Liver (tissue), 9 donors: Measurements from ENCODE around the gene CEACAM1. TPM values are rescaled to one million over a fixed set of nuclear protein-coding genes. Genes with fewer than 3 reads are reported as not detected.

Experiments
- DNase-seq: peaks from one replicate; pipeline ENCODE4 v3.0.0-alpha.2; 2017; ENCODE audit warnings: low spot score
- H3K27ac ChIP-seq, 2 donors: one replicate each; pipeline ENCODE4 v1.7.0; 2013; ENCODE audit warnings: inconsistent platforms in 2 of 2, low read length in 2 of 2, control low read depth in 1 of 2, low read depth in 1 of 2, mild to moderate bottlenecking in 1 of 2
- H3K27me3 ChIP-seq, 4 donors: one replicate each; pipeline versions ENCODE4 v1.6.1 to v1.7.0; 2013; ENCODE audit warnings: low read length in 3 of 4, inconsistent platforms in 1 of 4, mild to moderate bottlenecking in 1 of 4, moderate library complexity in 1 of 4; ENCODE audit not compliant: control insufficient read depth in 4 of 4, insufficient read depth in 4 of 4
- H3K36me3 ChIP-seq, 4 donors: one replicate each; pipeline versions ENCODE4 v1.6.1 to v1.7.0; 2013; ENCODE audit warnings: low read length in 3 of 4, mild to moderate bottlenecking in 3 of 4, low read depth in 1 of 4, moderate library complexity in 1 of 4; ENCODE audit not compliant: control insufficient read depth in 4 of 4, insufficient read depth in 3 of 4
- H3K4me1 ChIP-seq, 4 donors: one replicate each; pipeline versions ENCODE4 v1.6.1 to v1.7.0; 2013; ENCODE audit warnings: low read length in 3 of 4, mild to moderate bottlenecking in 3 of 4, moderate library complexity in 1 of 4; ENCODE audit not compliant: control insufficient read depth in 4 of 4, insufficient read depth in 4 of 4
- H3K4me3 ChIP-seq, 3 donors: one replicate each; pipeline versions ENCODE4 v1.6.1 to v1.7.0; 2013; ENCODE audit warnings: low read length in 3 of 3, control low read depth in 1 of 3, low read depth in 1 of 3, mild to moderate bottlenecking in 1 of 3
- H3K9ac ChIP-seq, 2 donors: one replicate each; pipeline ENCODE4 v1.7.0; 2013; ENCODE audit warnings: low read length in 2 of 2, mild to moderate bottlenecking in 2 of 2, moderate library complexity in 2 of 2, control low read depth in 1 of 2, low read depth in 1 of 2
- H3K9me3 ChIP-seq, 4 donors: one replicate each; pipeline versions ENCODE4 v1.6.1 to v1.7.0; 2013; ENCODE audit warnings: low read length in 3 of 4; ENCODE audit not compliant: control insufficient read depth in 4 of 4
- ATF3 ChIP-seq: IDR thresholded peaks from 2 replicates; pipeline ENCODE4 v1.6.1; 2016; ENCODE audit warnings: antibody characterized with exemption
- CTCF ChIP-seq: fragments of 150-350 bp; IDR thresholded peaks from 2 replicates; pipeline ENCODE4 v1.5.1; 2017; ENCODE audit warnings: improper control_type of control experiment, low read depth, low read length; ENCODE audit not compliant: missing input control
- EGR1 ChIP-seq, 2 donors: IDR thresholded peaks; 2 replicates each; pipeline ENCODE4 v1.6.1; 2016 to 2018; ENCODE audit warnings: antibody characterized with exemption in 2 of 2, low read depth in 2 of 2
- FOXA1 ChIP-seq: IDR thresholded peaks from 2 replicates; pipeline ENCODE4 v1.6.1; 2016; ENCODE audit warnings: antibody characterized with exemption
- FOXA2 ChIP-seq: IDR thresholded peaks from 2 replicates; pipeline ENCODE4 v1.6.1; 2016; ENCODE audit warnings: antibody characterized with exemption
- GABPA ChIP-seq, 2 donors: IDR thresholded peaks in 1 of 2; conservative IDR thresholded peaks in 1 of 2; 2 replicates each; pipeline ENCODE4 v1.6.1; 2016; ENCODE audit warnings: antibody characterized with exemption in 2 of 2, mild to moderate bottlenecking in 1 of 2, moderate library complexity in 1 of 2
- HNF4A ChIP-seq, 2 donors: conservative IDR thresholded peaks; 2 replicates each; pipeline ENCODE4 v1.6.1; 2016; ENCODE audit warnings: antibody characterized with exemption in 2 of 2, mild to moderate bottlenecking in 2 of 2
- JUND ChIP-seq, 2 donors: IDR thresholded peaks; 2 replicates each; pipeline ENCODE4 v1.6.1; 2016; ENCODE audit warnings: antibody characterized with exemption in 2 of 2
- MAX ChIP-seq: IDR thresholded peaks from 2 replicates; pipeline ENCODE4 v1.6.1; 2016; ENCODE audit warnings: antibody characterized with exemption
- NR2F2 ChIP-seq: IDR thresholded peaks from 2 replicates; pipeline ENCODE4 v1.6.1; 2016; ENCODE audit warnings: antibody characterized with exemption
- RAD21 ChIP-seq, 2 donors: IDR thresholded peaks; 2 replicates each; pipeline ENCODE4 v1.6.1; 2016; ENCODE audit warnings: antibody characterized with exemption in 2 of 2, mild to moderate bottlenecking in 2 of 2
- REST ChIP-seq: IDR thresholded peaks from 2 replicates; pipeline ENCODE4 v1.6.1; 2016; ENCODE audit warnings: antibody characterized with exemption, mild to moderate bottlenecking
- SP1 ChIP-seq: IDR thresholded peaks from 2 replicates; pipeline ENCODE4 v1.6.1; 2018; ENCODE audit warnings: antibody characterized with exemption, mild to moderate bottlenecking
- TAF1 ChIP-seq: conservative IDR thresholded peaks from 2 replicates; pipeline ENCODE4 v1.6.1; 2016; ENCODE audit warnings: antibody characterized with exemption, mild to moderate bottlenecking
- YY1 ChIP-seq: IDR thresholded peaks from 2 replicates; pipeline ENCODE4 v1.6.1; 2016; ENCODE audit warnings: antibody characterized with exemption, mild to moderate bottlenecking
- ZBTB33 ChIP-seq: IDR thresholded peaks from 2 replicates; pipeline ENCODE4 v1.6.1; 2016; ENCODE audit warnings: antibody characterized with exemption
- WGBS: extraction: QIAGEN DNeasy Blood & Tissue Kit; methylation state at CpG from one replicate; pipeline ENCODE4 v1.1.7; 2013; 5-methylcytosine and 5-hydroxymethylcytosine counted together
- polyA plus RNA-seq, 2 donors: library from polyadenylated mRNA; stranded (reverse) in 1 of 2; unstranded in 1 of 2; fragments of 200-250 nt in 1 of 2; fragments of >200 nt in 1 of 2; fragmentation: Nextera tagmentation in 1 of 2; extraction: Ambion mirVana in 1 of 2; gene quantifications; one replicate each; pipeline versions ENCODE4 v1.2.1 to v1.2.3, GENCODE V29; 2013 to 2015
- total RNA-seq, 2 donors: library from RNA; depleted of rRNA; stranded (reverse); fragments of >200 nt; gene quantifications; one replicate each; pipeline ENCODE4 v1.2.3, GENCODE V29; 2014
- donor health status: healthy.
- donor health status: healthy.
- donor health status: healthy.
- donor health status: healthy.
- donor health status: healthy.

The CEACAM1 gene
- total and polyA plus RNA-seq, 4 donors: 8.3 to 36.7 (median 26.8) TPM

- no peak overlapping the region for H3K9ac ChIP-seq
- no peaks in the 10 kb centered on the region for H3K36me3 ChIP-seq
- no peak for DNase-seq
- 79% methylated on average over 4 of the region's 4 CpGs for WGBS
- H3K4me1 ChIP-seq: no peaks in the 10 kb centered on the region
- no peak overlapping the region for H3K27ac ChIP-seq
- H3K27me3 ChIP-seq: no peaks in the 10 kb centered on the region
- H3K4me3 ChIP-seq: no peak overlapping the region
- H3K9me3 ChIP-seq: no peaks in the 10 kb centered on the region
- TF ChIP-seq EGR1 (IDR thresholded peaks at IDR 0.05; ENCODE audit: low read depth in 2 of 2) (no peak), MAX (no peak), FOXA1 (no peak), TAF1 (no peak), HNF4A (conservative IDR thresholded peaks at IDR 0.05) (no peak), ZBTB33 (no peak), ATF3 (no peak), SP1 (no peak), GABPA (IDR thresholded peaks at IDR 0.05 in 1 of 2, conservative IDR thresholded peaks at IDR 0.05 in 1 of 2) (no peak), JUND (IDR thresholded peaks at IDR 0.05) (no peak), NR2F2 (no peak), CTCF (no peak)
These were observed 15.9 kb upstream of the CEACAM1 start for GRCh38 chr19:42544146-42544545.

GRCh38 chr19:42542791-42543190, 14.5 kb upstream of the CEACAM1 start:
- no peak for DNase-seq
- no peaks in the 10 kb centered on the region for H3K4me1 ChIP-seq
- TF ChIP-seq REST (no peak), TAF1 (no peak), MAX (no peak), CTCF (no peak), ZBTB33 (no peak), RAD21 (IDR thresholded peaks at IDR 0.05) (no peak), SP1 (no peak), YY1 (no peak), FOXA2 (no peak)
- WGBS: 92% methylated on average over 2 of the region's 2 CpGs
- H3K9me3 ChIP-seq: no peaks in the 10 kb centered on the region
- H3K27me3 ChIP-seq: no peaks in the 10 kb centered on the region
- no peaks in the 10 kb centered on the region for H3K36me3 ChIP-seq
- H3K27ac ChIP-seq: no peak overlapping the region
- H3K4me3 ChIP-seq: no peak overlapping the region
- H3K9ac ChIP-seq: no peak overlapping the region
